GM13977 (cell line): ENCODE data around the gene HCN1.

ENCODE experiments used
- DNase-seq: peaks from one replicate; pipeline ENCODE4 v3.0.0; 2012; ENCODE audit warnings: low spot score
- CTCF ChIP-seq: IDR thresholded peaks from 2 replicates; pipeline ENCODE4 v1.5.1; 2012; ENCODE audit warnings: mild to moderate bottlenecking, control low read depth; ENCODE audit not compliant: insufficient read depth; ENCODE audit errors: extremely low read depth, missing control alignments
- in situ Hi-C: fragments of 300-500 bp; cut with MboI; formaldehyde crosslinking; loops from one replicate; pipeline ENCODE4 v1.12.0; 2022; ENCODE audit warnings: low sequenced_read_pairs, low pct_unique_long_range_greater_than_20kb, mixed read lengths, inconsistent platforms; ENCODE audit not compliant: unreplicated experiment

The HCN1 gene

GRCh38 chr5:45262061-45262590 is 434.1 kb downstream of the HCN1 start:
- in situ Hi-C loops: no loop called here
- TF ChIP-seq CTCF: no peak
- no peak for DNase-seq

GRCh38 chr5:45261125-45261524 is 435.1 kb downstream of the HCN1 start:
- in situ Hi-C loops: no loop called here
- no peak for DNase-seq
- TF ChIP-seq CTCF: no peak

GRCh38 chr5:45260292-45260691 is 435.9 kb downstream of the HCN1 start:
- no peak for TF ChIP-seq CTCF
- in situ Hi-C loops: no loop called here
- no peak for DNase-seq

- in situ Hi-C loops: no loop called here
- no peak for DNase-seq
- TF ChIP-seq CTCF: no peak
Measured at GRCh38 chr5:45252978-45253377, 443.2 kb downstream of the HCN1 start.

GRCh38 chr5:45252541-45252940 is 443.6 kb downstream of the HCN1 start:
- no peak for DNase-seq
- TF ChIP-seq CTCF: no peak
- in situ Hi-C loops: no loop called here

GRCh38 chr5:45225571-45226031 is 470.6 kb downstream of the HCN1 start:
- DNase-seq: no peak
- TF ChIP-seq CTCF: no peak
- in situ Hi-C loops: no loop called here
